ENCODE results near the gene CACNA2D2. TPM values are rescaled to one million over a fixed set of nuclear protein-coding genes. Genes with fewer than 3 reads are reported as not detected.

The CACNA2D2 gene
- total and polyA plus RNA-seq, 4 donors: 0.10 to 0.19 (median 0.15) TPM

DNA sequence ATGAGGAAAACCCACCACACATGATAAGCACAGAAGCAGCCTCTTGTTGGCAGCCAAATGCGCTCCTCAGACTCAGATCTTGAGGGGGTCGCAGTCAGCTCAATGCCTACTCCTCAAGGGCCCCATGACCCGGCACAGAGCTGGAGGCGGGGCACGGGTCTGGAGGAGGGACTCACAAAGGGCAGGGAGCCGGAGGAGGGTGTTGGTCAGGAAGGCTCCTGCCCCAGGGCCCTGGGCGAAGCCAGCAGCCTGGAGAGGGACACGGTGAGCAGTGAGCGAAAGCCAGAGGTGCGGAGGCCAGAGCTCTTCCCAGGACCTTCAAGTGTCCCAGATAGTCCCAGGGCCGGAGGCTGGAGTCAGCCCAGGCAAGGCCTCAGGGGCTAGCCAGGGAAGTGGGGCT is 9.8 kb downstream of the CACNA2D2 start:
- Histone ChIP-seq H3K9me3 (ENCODE audit: control insufficient read depth in 4 of 4, low read length in 3 of 4) (no peaks in the 10 kb centered on the region), H3K27me3 (ENCODE audit: control insufficient read depth in 4 of 4, insufficient read depth in 4 of 4, low read length in 3 of 4) (no peaks in the 10 kb centered on the region), H3K9ac (ENCODE audit: low read depth in 1 of 2, low read length in 2 of 2) (no peak overlapping the region), H3K4me3 (ENCODE audit: low read depth in 1 of 3, low read length in 3 of 3) (no peak overlapping the region), H3K4me1 (ENCODE audit: control insufficient read depth in 4 of 4, insufficient read depth in 4 of 4, low read length in 3 of 4) (no peaks in the 10 kb centered on the region), H3K36me3 (ENCODE audit: control insufficient read depth in 4 of 4, insufficient read depth in 3 of 4, low read depth in 1 of 4, low read length in 3 of 4) (no peaks in the 10 kb centered on the region), H3K27ac (ENCODE audit: low read depth in 1 of 2, low read length in 2 of 2) (no peak overlapping the region)
- no peak for DNase-seq (ENCODE audit: low spot score)
- TF ChIP-seq JUND (IDR thresholded peaks at IDR 0.05): no peak
- TF ChIP-seq CTCF (IDR thresholded peaks at IDR 0.05; ENCODE audit: low read depth, low read length, missing input control): no peak
- TF ChIP-seq RAD21 (IDR thresholded peaks at IDR 0.05): no peak
- TF ChIP-seq TAF1 (conservative IDR thresholded peaks at IDR 0.05): no peak
- TF ChIP-seq, protein P1, sequence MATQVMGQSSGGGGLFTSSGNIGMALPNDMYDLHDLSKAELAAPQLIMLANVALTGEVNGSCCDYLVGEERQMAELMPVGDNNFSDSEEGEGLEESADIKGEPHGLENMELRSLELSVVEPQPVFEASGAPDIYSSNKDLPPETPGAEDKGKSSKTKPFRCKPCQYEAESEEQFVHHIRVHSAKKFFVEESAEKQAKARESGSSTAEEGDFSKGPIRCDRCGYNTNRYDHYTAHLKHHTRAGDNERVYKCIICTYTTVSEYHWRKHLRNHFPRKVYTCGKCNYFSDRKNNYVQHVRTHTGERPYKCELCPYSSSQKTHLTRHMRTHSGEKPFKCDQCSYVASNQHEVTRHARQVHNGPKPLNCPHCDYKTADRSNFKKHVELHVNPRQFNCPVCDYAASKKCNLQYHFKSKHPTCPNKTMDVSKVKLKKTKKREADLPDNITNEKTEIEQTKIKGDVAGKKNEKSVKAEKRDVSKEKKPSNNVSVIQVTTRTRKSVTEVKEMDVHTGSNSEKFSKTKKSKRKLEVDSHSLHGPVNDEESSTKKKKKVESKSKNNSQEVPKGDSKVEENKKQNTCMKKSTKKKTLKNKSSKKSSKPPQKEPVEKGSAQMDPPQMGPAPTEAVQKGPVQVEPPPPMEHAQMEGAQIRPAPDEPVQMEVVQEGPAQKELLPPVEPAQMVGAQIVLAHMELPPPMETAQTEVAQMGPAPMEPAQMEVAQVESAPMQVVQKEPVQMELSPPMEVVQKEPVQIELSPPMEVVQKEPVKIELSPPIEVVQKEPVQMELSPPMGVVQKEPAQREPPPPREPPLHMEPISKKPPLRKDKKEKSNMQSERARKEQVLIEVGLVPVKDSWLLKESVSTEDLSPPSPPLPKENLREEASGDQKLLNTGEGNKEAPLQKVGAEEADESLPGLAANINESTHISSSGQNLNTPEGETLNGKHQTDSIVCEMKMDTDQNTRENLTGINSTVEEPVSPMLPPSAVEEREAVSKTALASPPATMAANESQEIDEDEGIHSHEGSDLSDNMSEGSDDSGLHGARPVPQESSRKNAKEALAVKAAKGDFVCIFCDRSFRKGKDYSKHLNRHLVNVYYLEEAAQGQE (IDR thresholded peaks at IDR 0.05): no peak
- TF ChIP-seq SP1 (IDR thresholded peaks at IDR 0.05): no peak
- no peak for TF ChIP-seq HNF4G (IDR thresholded peaks at IDR 0.05)
- no peak for TF ChIP-seq ATF3 (IDR thresholded peaks at IDR 0.05)
- TF ChIP-seq YY1 (IDR thresholded peaks at IDR 0.05): no peak
- TF ChIP-seq FOXA1 (IDR thresholded peaks at IDR 0.05): no peak
- TF ChIP-seq FOXA2 (IDR thresholded peaks at IDR 0.05): no peak
- TF ChIP-seq GABPA (IDR thresholded peaks at IDR 0.05 in 1 of 2, conservative IDR thresholded peaks at IDR 0.05 in 1 of 2): no peak
- no peak for TF ChIP-seq EGR1 (IDR thresholded peaks at IDR 0.05; ENCODE audit: low read depth in 2 of 2)
- TF ChIP-seq, protein P2, sequence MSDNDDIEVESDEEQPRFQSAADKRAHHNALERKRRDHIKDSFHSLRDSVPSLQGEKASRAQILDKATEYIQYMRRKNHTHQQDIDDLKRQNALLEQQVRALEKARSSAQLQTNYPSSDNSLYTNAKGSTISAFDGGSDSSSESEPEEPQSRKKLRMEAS (IDR thresholded peaks at IDR 0.05): no peak
- no peak for TF ChIP-seq NR2F2 (IDR thresholded peaks at IDR 0.05)
- WGBS: 94% methylated on average over 11 of the region's 11 CpGs

GRCh38 chr3:50493086-50493485 is 10.3 kb downstream of the CACNA2D2 start:
- Histone ChIP-seq H3K27me3 (ENCODE audit: control insufficient read depth in 4 of 4, insufficient read depth in 4 of 4, low read length in 3 of 4) (no peaks in the 10 kb centered on the region), H3K4me3 (ENCODE audit: low read depth in 1 of 3, low read length in 3 of 3) (no peak overlapping the region), H3K36me3 (ENCODE audit: control insufficient read depth in 4 of 4, insufficient read depth in 3 of 4, low read depth in 1 of 4, low read length in 3 of 4) (no peaks in the 10 kb centered on the region), H3K9ac (ENCODE audit: low read depth in 1 of 2, low read length in 2 of 2) (no peak overlapping the region), H3K9me3 (ENCODE audit: control insufficient read depth in 4 of 4, low read length in 3 of 4) (no peaks in the 10 kb centered on the region), H3K4me1 (ENCODE audit: control insufficient read depth in 4 of 4, insufficient read depth in 4 of 4, low read length in 3 of 4) (no peaks in the 10 kb centered on the region), H3K27ac (ENCODE audit: low read depth in 1 of 2, low read length in 2 of 2) (no peak overlapping the region)
- 84% methylated on average over 4 of the region's 4 CpGs for WGBS
- TF ChIP-seq GABPA (IDR thresholded peaks at IDR 0.05 in 1 of 2, conservative IDR thresholded peaks at IDR 0.05 in 1 of 2) (no peak), ATF3 (IDR thresholded peaks at IDR 0.05) (no peak), TAF1 (conservative IDR thresholded peaks at IDR 0.05) (no peak), FOXA1 (IDR thresholded peaks at IDR 0.05) (no peak), HNF4A (conservative IDR thresholded peaks at IDR 0.05) (no peak), NR2F2 (IDR thresholded peaks at IDR 0.05) (no peak), YY1 (IDR thresholded peaks at IDR 0.05) (no peak), FOXA2 (IDR thresholded peaks at IDR 0.05) (no peak), RAD21 (IDR thresholded peaks at IDR 0.05) (no peak), EGR1 (IDR thresholded peaks at IDR 0.05; ENCODE audit: low read depth in 2 of 2) (no peak), JUND (IDR thresholded peaks at IDR 0.05) (no peak), RXRA (IDR thresholded peaks at IDR 0.05) (no peak)
- TF ChIP-seq, protein P3, sequence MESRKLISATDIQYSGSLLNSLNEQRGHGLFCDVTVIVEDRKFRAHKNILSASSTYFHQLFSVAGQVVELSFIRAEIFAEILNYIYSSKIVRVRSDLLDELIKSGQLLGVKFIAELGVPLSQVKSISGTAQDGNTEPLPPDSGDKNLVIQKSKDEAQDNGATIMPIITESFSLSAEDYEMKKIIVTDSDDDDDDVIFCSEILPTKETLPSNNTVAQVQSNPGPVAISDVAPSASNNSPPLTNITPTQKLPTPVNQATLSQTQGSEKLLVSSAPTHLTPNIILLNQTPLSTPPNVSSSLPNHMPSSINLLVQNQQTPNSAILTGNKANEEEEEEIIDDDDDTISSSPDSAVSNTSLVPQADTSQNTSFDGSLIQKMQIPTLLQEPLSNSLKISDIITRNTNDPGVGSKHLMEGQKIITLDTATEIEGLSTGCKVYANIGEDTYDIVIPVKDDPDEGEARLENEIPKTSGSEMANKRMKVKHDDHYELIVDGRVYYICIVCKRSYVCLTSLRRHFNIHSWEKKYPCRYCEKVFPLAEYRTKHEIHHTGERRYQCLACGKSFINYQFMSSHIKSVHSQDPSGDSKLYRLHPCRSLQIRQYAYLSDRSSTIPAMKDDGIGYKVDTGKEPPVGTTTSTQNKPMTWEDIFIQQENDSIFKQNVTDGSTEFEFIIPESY (IDR thresholded peaks at IDR 0.05): no peak
- TF ChIP-seq, protein P2 (IDR thresholded peaks at IDR 0.05): no peak
- DNase-seq (ENCODE audit: low spot score): no peak

All from liver (tissue), 9 donors.